GM18507 (cell line): ENCODE results near the gene NDUFA8.

ENCODE experiments used
- DNase-seq: peaks from one replicate; pipeline ENCODE4 v3.0.0; 2011; ENCODE audit warnings: low read depth; ENCODE audit not compliant: insufficient read length; ENCODE audit errors: extremely low spot score
- FAIRE-seq: peaks from 2 replicates; lab custom pipeline; 2011; peaks lifted over from hg19 to GRCh38; lab: Jason Lieb, UNC

NDUFA8 gene

GRCh38 chr9:122186777-122187470 lies 27.3 kb upstream of the NDUFA8 start:
- DNase-seq = no peak
- FAIRE-seq = no peak

DNA sequence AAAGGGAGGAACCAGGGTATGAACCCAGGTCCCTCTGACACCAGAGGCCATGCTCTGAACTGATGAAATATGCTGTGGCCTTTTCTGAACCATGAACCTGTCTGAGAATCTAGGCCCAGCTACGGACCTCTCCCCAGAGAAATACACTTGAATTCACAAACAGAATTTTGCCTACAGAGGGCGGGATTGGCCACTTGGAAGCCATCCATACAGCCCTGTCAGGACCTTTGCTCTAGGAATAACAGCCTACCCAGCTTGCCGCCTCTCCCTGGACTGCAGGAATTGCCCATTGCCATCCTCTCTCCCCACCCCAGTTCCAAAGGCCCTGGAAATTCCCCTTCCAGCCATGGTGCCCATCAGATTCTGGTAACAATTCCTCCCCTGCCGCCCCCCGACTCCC lies 26.7 kb upstream of the NDUFA8 start:
- FAIRE-seq = no peak
- DNase-seq = no peak

DNA sequence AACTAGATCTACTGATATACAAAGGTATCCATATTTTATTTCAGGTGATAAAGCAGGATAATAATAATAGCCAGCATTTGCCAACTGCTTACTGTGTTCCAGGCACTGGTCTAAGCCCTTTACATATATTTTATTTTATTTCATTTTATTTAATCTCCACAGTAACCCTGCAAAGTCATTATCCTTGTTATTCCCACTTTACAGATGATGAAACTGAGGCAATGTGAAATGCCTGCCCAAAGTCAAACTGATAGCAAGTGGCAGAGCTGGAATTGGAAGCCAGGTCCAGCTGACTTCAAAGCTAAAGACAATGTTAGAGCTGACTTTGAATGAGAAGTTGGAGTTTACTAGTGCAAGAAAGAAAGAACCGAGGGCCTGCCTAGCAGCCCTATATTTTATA lies 25.0 kb upstream of the NDUFA8 start:
- no peak for FAIRE-seq
- DNase-seq = no peak

DNA sequence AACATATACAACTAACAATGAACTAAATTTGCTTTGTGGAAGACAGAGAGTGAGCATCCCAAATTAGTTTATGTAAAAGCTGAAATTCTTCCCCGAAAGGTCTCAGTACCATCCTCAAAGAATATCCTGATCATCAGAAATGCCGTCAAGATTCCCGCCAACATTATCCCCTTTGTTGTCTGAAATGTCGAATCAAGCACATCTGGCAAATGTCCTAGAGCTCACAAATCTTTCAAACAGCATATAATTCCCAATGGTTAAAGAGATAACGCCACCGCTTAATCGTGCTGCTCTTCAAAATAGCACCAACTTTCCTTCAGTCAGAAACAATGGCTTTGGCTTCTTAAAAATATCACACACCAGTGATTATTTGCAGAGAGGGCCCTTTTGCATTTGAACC lies 23.9 kb upstream of the NDUFA8 start:
- DNase-seq (no peak), FAIRE-seq (no peak)

- no peak for FAIRE-seq
- no peak for DNase-seq
These were observed 21.1 kb upstream of the NDUFA8 start for GRCh38 chr9:122180633-122181032.

DNA sequence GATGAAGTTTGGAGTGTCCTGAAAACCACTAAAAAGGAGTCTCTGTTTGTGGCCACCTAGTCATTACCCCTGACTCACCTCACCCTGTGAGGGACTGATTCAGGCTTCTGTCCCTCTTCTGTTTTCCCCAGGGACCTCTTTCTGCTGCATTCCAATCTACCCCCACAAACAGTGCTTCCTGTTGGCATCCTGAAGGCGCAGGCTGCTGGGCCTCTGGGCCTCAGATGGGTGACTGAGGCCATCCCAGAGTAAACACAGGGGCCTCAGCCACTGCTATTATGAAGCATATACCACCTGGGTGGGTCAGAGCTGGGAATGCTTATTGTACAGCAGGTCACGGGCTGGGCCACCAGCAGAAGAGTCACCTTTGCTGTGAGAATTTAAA lies 20.1 kb upstream of the NDUFA8 start:
- FAIRE-seq = no peak

DNA sequence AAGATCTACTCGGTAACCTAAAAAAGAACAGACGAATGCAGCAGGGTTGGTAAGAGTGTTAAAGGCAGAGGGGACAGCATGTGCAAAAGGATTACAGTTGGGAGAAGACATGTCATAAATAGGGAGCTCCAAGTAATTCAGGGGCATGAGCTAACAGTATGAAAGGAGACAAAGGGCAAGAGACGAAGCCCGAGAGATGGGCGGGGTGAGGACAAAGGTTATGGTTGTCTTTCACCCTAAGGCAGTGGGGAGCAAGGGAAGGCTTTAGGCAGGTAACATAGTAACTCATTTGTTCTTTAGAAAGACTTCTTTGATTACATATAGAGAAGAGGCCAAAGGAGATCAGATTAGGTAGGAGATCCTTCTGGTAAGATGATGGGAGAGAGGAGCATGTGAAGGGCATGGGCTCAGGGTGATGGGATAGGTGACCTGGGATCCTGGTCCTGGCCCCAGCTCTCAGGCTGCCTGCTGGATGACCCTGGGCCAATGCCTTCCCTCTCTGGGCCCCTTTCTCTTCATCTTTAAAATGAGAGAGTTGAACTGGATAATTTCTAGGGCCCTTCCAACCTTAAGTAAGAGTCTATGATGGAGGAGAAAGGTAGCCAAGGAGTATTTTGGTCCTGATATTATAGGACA lies 19.6 kb upstream of the NDUFA8 start:
- DNase-seq (no peak), FAIRE-seq (no peak)

More for the DNA sequence above, 20.1 kb upstream of the NDUFA8 start:
- DNase-seq = no peak

- FAIRE-seq (no peak), DNase-seq (no peak)
These were observed 17.3 kb upstream of the NDUFA8 start for GRCh38 chr9:122176916-122177315.

- FAIRE-seq (no peak), DNase-seq (no peak)
These were observed 14.1 kb upstream of the NDUFA8 start for GRCh38 chr9:122173670-122174069.

- DNase-seq = no peak
- no peak for FAIRE-seq
These were observed 12.6 kb upstream of the NDUFA8 start for GRCh38 chr9:122172131-122172530.

DNA sequence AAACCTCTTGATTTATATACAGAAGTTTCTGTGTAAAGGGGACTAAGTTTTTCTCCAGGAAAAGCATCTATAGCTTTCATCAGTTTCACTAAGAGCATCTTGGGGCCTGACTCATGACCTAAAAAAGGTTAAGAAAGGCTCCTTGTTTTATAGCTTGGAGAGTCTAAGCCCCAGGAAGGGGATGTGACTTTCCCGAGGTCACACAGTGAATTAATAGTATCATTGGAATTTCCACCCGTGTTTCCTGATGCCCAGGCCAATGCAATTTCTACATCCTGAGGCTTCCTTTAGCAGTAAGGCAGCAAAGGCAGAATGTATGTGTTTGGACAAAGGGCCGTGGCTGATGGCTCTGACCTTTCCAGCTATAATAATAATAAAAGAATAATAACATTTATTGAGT lies 8.8 kb upstream of the NDUFA8 start:
- no peak for DNase-seq
- FAIRE-seq = no peak

GRCh38 chr9:122164286-122164685 lies 4.7 kb upstream of the NDUFA8 start:
- DNase-seq = no peak
- FAIRE-seq = no peak

GRCh38 chr9:122162415-122162814 lies 2.8 kb upstream of the NDUFA8 start:
- no peak for FAIRE-seq
- no peak for DNase-seq

- no peak for FAIRE-seq
These were observed 307 bp upstream of the NDUFA8 start for GRCh38 chr9:122159925-122160246.

DNA sequence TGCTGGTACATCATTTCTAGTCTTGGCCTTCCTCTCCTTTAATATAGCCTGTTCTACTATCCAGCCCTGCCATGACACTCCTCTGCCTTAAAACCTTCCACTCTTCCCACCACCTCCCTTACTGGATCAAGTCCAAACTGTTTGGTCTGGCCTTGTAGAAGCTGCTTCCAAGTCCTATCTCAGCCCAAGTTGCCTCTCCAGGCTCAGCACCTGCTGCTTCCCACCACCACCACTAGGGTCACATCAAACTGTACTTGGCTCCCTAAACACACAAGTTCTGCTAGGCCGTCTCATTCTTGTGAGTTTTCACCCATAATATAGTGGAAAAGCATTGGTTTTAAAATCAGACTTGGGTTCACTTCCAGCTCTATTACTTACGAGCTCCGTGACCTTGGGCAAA lies 1.4 kb downstream of the NDUFA8 start:
- peak; percentile 72 for FAIRE-seq

More at GRCh38 chr9:122159925-122160246, 307 bp upstream of the NDUFA8 start:
- DNase-seq = no peak

DNA sequence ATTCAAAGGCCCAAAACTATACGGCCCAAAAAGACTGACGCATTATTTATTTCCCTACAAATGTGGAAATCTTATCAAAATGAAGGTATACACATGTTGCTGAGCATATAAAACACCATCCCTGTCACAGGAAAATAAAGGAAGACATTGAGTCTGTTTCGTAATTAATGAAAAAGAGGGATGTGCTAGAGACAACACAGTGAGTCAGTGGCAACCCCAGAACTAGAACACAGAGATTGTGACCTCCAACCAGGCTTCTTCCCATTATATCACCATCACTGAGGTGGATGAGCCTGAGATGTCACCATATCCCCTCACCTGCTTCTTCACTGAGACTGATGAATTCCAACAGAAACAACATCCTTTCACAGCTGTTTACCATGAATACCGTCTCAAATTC lies 3.8 kb downstream of the NDUFA8 start:
- FAIRE-seq (no peak), DNase-seq (no peak)

More for the DNA sequence above, 1.4 kb downstream of the NDUFA8 start:
- peak; percentile 15 for DNase-seq

GRCh38 chr9:122151267-122151828 lies 8.2 kb downstream of the NDUFA8 start:
- FAIRE-seq = no peak
- no peak for DNase-seq

- DNase-seq (no peak), FAIRE-seq (no peak)
These were observed 14.1 kb downstream of the NDUFA8 start for GRCh38 chr9:122145592-122145863.

GRCh38 chr9:122144836-122145591 lies 14.6 kb downstream of the NDUFA8 start:
- DNase-seq (no peak), FAIRE-seq (no peak)

DNA sequence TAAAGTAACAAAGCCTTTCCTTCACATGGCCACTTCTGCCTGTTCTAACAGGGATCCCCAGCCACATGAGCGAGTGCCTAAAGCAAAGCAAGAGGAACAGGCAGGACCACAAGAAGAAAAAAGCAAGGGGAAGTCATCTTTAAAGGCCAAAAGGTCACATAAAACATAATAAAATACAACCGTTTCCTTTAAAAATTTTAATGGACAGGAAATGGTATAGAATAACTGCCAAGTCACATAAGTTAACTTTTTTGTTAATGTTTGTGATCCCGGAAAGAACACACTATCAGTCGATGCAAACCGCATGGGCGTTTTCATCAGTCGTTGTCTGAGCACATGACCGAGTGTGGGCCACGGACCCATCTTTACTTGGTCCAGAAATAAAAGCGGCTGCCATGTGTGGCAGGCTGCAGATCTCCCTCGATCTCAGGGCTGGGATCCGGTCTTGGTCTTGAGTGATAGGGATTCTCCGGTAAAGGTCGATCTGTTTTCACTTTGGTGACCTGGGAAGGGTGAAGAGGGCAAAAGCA lies 15.6 kb downstream of the NDUFA8 start:
- DNase-seq = no peak

GRCh38 chr9:122143296-122143695 lies 16.3 kb downstream of the NDUFA8 start:
- DNase-seq (no peak), FAIRE-seq (no peak)

More for the DNA sequence above, 15.6 kb downstream of the NDUFA8 start:
- FAIRE-seq = no peak
